ENCODE results near the gene NMUR1. TPM values are rescaled to one million over a fixed set of nuclear protein-coding genes. Genes with fewer than 3 reads are reported as not detected.

Gene NMUR1
- total RNA-seq, 1 donor from 2014 or later = not detected

DNA sequence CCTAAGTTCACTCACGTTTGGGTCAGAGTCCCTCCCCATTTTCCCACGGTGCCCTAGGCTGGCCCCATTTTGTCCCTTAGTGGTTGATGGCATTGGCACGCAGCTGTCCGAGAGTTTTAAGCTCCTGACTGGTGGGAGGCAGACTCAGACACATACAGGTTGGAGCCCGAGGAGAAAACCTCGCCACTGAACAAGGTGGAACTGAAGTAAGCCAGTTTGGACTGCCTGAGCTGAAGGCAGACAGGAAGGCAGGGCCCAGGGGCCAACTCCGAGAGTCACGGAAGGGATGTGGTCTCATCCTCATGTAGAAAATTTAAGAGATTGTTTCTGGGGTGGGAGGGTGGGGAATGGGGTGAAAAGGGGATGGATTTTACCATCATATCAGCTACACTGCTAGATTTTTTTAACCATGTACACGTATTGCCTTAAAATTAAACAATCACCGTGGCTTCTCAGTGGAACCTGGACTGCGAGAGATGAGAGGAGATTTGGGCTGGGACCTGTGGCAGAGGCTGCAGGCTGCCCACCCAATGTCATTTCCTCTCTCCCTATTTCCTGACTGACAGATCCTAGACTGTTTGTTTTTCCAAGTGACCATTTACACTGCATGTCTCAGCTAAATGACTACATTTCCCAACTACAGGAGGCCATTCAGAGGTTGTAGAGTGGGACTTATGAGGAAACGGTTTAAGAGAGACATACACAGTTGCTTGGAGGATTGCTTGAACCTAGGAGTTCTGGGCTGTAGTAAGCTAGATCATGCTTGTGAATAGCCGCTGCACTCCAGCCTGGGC, 19.4 kb upstream of the NMUR1 start:
- Mint-ChIP-seq H3K4me1 (ENCODE audit: low read depth, unreplicated experiment) (peaks cover 14% of the 10 kb centered on the region), H3K4me3 (ENCODE audit: unreplicated experiment) (peak overlapping the region; percentile 57), H3K27ac (ENCODE audit: unreplicated experiment) (no peak overlapping the region), H3K9me3 (ENCODE audit: unreplicated experiment) (peaks cover 37% of the 10 kb centered on the region), H3K27me3 (ENCODE audit: low read depth, unreplicated experiment) (peaks cover 35% of the 10 kb centered on the region), H3K36me3 (ENCODE audit: low read depth, unreplicated experiment) (peaks cover 7% of the 10 kb centered on the region)
- Histone ChIP-seq H3K36me3 (ENCODE audit: insufficient read depth, low read length) (no peaks in the 10 kb centered on the region), H3K4me3 (ENCODE audit: insufficient read depth, low read depth, low read length) (no peak overlapping the region), H3K9me3 (ENCODE audit: insufficient read depth, low read depth, low read length) (peaks cover 8% of the 10 kb centered on the region), H3K4me1 (ENCODE audit: insufficient read depth, low read length) (peaks cover 13% of the 10 kb centered on the region), H4K20me1 (ENCODE audit: insufficient read depth, low read length) (peaks cover 4% of the 10 kb centered on the region), H3K27me3 (ENCODE audit: insufficient read depth, low read length) (peaks cover 14% of the 10 kb centered on the region), H3K27ac (ENCODE audit: low read depth, low read length) (no peak overlapping the region), H3K9ac (ENCODE audit: low read length) (no peak overlapping the region), H3K4me2 (ENCODE audit: low read length) (no peak overlapping the region), H2AFZ (ENCODE audit: low read depth, low read length) (no peak overlapping the region), H3K79me2 (ENCODE audit: insufficient read depth, low read length) (no peaks in the 10 kb centered on the region)
- DNase-seq (ENCODE audit: low read depth) (no peak), FAIRE-seq (no peak)
- TF ChIP-seq EZH2 (IDR thresholded peaks at IDR 0.05; ENCODE audit: insufficient read depth, low read length) = no peak
- TF ChIP-seq, protein P1, sequence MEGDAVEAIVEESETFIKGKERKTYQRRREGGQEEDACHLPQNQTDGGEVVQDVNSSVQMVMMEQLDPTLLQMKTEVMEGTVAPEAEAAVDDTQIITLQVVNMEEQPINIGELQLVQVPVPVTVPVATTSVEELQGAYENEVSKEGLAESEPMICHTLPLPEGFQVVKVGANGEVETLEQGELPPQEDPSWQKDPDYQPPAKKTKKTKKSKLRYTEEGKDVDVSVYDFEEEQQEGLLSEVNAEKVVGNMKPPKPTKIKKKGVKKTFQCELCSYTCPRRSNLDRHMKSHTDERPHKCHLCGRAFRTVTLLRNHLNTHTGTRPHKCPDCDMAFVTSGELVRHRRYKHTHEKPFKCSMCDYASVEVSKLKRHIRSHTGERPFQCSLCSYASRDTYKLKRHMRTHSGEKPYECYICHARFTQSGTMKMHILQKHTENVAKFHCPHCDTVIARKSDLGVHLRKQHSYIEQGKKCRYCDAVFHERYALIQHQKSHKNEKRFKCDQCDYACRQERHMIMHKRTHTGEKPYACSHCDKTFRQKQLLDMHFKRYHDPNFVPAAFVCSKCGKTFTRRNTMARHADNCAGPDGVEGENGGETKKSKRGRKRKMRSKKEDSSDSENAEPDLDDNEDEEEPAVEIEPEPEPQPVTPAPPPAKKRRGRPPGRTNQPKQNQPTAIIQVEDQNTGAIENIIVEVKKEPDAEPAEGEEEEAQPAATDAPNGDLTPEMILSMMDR (IDR thresholded peaks at IDR 0.05; ENCODE audit: insufficient read depth, low read depth, low read length) = no peak

DNA sequence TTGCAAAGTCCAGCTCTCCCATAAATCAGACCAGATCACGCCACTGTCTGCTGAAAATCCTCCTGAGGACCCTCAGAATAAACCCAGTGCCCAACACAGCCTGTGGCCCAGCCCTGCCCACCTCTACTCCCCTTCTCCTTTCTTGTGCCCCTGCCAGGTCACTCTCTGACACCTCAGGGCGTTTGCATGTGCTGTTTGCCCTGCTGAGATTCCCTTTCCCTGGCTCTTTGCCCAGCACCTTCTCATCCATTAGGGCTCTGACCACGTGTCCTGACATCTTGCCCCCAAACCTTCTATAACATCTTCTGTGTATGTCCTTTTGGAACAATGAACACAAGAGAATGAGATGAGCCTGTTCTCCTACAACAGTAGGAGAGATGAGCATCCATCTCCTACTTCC, 18.5 kb upstream of the NMUR1 start:
- no peak for DNase-seq (ENCODE audit: low read depth)
- peaks cover 13% of the 10 kb centered on the region for H3K4me1 Mint-ChIP-seq (ENCODE audit: low read depth, unreplicated experiment)
- H3K27me3 Mint-ChIP-seq (ENCODE audit: low read depth, unreplicated experiment) = peaks cover 26% of the 10 kb centered on the region

More for the DNA sequence above, 18.5 kb upstream of the NMUR1 start:
- peaks cover 30% of the 10 kb centered on the region for H3K9me3 Mint-ChIP-seq (ENCODE audit: unreplicated experiment)
- H3K27ac Mint-ChIP-seq (ENCODE audit: unreplicated experiment) = no peak overlapping the region
- TF ChIP-seq EZH2 (IDR thresholded peaks at IDR 0.05; ENCODE audit: insufficient read depth, low read length) = no peak
- TF ChIP-seq, protein P1 (IDR thresholded peaks at IDR 0.05; ENCODE audit: insufficient read depth, low read depth, low read length) = no peak
- H2AFZ ChIP-seq (ENCODE audit: low read depth, low read length) = no peak overlapping the region
- H3K4me3 ChIP-seq (ENCODE audit: insufficient read depth, low read depth, low read length) = no peak overlapping the region
- no peak overlapping the region for H3K27ac ChIP-seq (ENCODE audit: low read depth, low read length)
- peaks cover 14% of the 10 kb centered on the region for H3K27me3 ChIP-seq (ENCODE audit: insufficient read depth, low read length)
- peaks cover 13% of the 10 kb centered on the region for H3K4me1 ChIP-seq (ENCODE audit: insufficient read depth, low read length)
- peaks cover 7% of the 10 kb centered on the region for H3K36me3 Mint-ChIP-seq (ENCODE audit: low read depth, unreplicated experiment)
- H3K4me2 ChIP-seq (ENCODE audit: low read length) = no peak overlapping the region
- H3K9ac ChIP-seq (ENCODE audit: low read length) = no peak overlapping the region
- no peaks in the 10 kb centered on the region for H3K36me3 ChIP-seq (ENCODE audit: insufficient read depth, low read length)
- FAIRE-seq = no peak
- peaks cover 8% of the 10 kb centered on the region for H3K9me3 ChIP-seq (ENCODE audit: insufficient read depth, low read depth, low read length)
- H3K79me2 ChIP-seq (ENCODE audit: insufficient read depth, low read length) = no peaks in the 10 kb centered on the region
- no peak overlapping the region for H3K4me3 Mint-ChIP-seq (ENCODE audit: unreplicated experiment)
- peaks cover 4% of the 10 kb centered on the region for H4K20me1 ChIP-seq (ENCODE audit: insufficient read depth, low read length)
